Activated T-cell treated with anti-CD3 and anti-CD28 coated beads, Interleukin-2, amount 50 U/mL, for 72 hours (primary cell): Measurements from ENCODE around the gene NGB. TPM values are rescaled to one million over a fixed set of nuclear protein-coding genes. Genes with fewer than 3 reads are reported as not detected.
A peak's percentile ranks its signal among the peaks of the same experiment; 100 is the strongest.

Experiments
- ATAC-seq, 2 donors: fragments of 150-1000 bp; cut with Tn5 transposase; replicated peaks in 1 of 2; 2 replicates each; pipeline ENCODE4 v1.10.0; 2021; ENCODE audit warnings: moderate library complexity in 2 of 2, mild to moderate bottlenecking in 1 of 2
- DNase-seq, 2 donors: peaks; one replicate each; pipeline ENCODE4 v3.0.0; 2021 to 2022; ENCODE audit warnings: mixed read lengths in 1 of 2
- H3K27ac Mint-ChIP-seq: one replicate; pipeline ENCODE4 v1.8.0; 2022; ENCODE audit warnings: mild to moderate bottlenecking, moderate library complexity, mixed read lengths
- H3K27me3 Mint-ChIP-seq: one replicate; pipeline ENCODE4 v1.8.0; 2022; ENCODE audit warnings: low read depth, mixed read lengths
- H3K36me3 Mint-ChIP-seq, 2 donors: one replicate each; pipeline ENCODE4 v1.8.0; 2022; ENCODE audit warnings: mixed read lengths in 2 of 2, mild to moderate bottlenecking in 1 of 2; ENCODE audit not compliant: insufficient read depth in 2 of 2
- H3K4me1 Mint-ChIP-seq: one replicate; pipeline ENCODE4 v1.8.0; 2022; ENCODE audit warnings: low read depth, mixed read lengths
- H3K4me3 Mint-ChIP-seq, 2 donors: one replicate each; pipeline ENCODE4 v1.8.0; 2022; ENCODE audit warnings: mild to moderate bottlenecking in 2 of 2, mixed read lengths in 2 of 2, moderate library complexity in 2 of 2
- H3K9me3 Mint-ChIP-seq, 2 donors: one replicate each; pipeline ENCODE4 v1.8.0; 2022; ENCODE audit warnings: mixed read lengths in 2 of 2
- total RNA-seq, 2 donors: library from RNA; stranded (reverse); gene quantifications; one replicate each; pipeline ENCODE4 v1.2.3, GENCODE V29; 2022

NGB gene
- total RNA-seq, 2 donors from 2014 or later, result not detected

GRCh38 chr14:77251870-77252269 is 19.1 kb downstream of the NGB start:
- no peaks in the 10 kb centered on the region for H3K4me1 Mint-ChIP-seq
- no peak overlapping the region for H3K4me3 Mint-ChIP-seq
- H3K27me3 Mint-ChIP-seq, result peaks cover 11% of the 10 kb centered on the region
- no peaks in the 10 kb centered on the region for H3K36me3 Mint-ChIP-seq
- no peaks in the 10 kb centered on the region for H3K9me3 Mint-ChIP-seq
- H3K27ac Mint-ChIP-seq, result no peak overlapping the region
- ATAC-seq, result no peak
- DNase-seq, result no peak

DNA sequence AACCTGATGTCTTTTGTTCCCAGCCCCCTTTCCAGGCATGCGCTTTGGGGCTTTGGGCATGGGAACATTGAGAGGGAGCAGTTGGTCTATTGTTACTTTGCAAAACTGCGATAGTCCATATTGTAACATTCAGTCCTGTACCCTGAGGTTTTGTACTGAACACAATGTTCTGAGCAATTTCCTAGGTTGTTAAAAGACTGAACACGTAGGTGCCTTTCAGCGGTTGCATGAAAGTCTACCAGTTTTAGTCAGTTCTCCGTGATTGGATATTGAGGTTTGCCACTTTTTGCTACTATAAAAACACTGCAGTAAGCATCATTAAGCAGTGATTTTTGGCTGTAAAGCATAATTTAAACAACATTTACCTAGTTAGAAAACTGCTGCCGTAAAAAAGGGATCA is 20.1 kb downstream of the NGB start:
- no peak for DNase-seq
- ATAC-seq, result peak; percentile 36 to 76
- Mint-ChIP-seq H3K27ac (no peak overlapping the region), H3K36me3 (no peaks in the 10 kb centered on the region), H3K9me3 (no peaks in the 10 kb centered on the region), H3K4me3 (no peak overlapping the region), H3K4me1 (no peaks in the 10 kb centered on the region), H3K27me3 (peaks cover 11% of the 10 kb centered on the region)

DNA sequence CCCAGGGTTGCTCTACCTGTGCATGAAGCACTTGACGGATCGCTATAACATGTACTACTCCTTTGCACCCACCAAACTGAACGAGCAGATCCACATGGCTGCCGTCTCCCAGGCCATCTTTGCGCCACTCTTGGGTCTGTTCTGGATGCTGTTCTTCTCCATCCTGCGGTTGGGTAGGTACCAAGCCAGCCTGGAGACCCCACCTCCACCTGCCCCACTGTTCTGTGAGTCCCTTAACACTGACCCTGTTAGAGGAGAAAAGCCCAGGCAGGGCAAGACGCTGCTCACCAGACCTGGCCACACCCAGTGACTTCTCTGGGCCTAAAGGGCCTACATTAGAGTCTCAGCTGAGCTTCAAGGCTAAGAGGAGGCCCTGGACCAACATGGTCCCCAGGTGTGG is 21.7 kb downstream of the NGB start:
- DNase-seq (no peak), ATAC-seq (no peak)
- Mint-ChIP-seq H3K9me3 (no peaks in the 10 kb centered on the region), H3K4me1 (no peaks in the 10 kb centered on the region), H3K27me3 (peaks cover 11% of the 10 kb centered on the region), H3K27ac (no peak overlapping the region), H3K36me3 (no peaks in the 10 kb centered on the region), H3K4me3 (no peak overlapping the region)

DNA sequence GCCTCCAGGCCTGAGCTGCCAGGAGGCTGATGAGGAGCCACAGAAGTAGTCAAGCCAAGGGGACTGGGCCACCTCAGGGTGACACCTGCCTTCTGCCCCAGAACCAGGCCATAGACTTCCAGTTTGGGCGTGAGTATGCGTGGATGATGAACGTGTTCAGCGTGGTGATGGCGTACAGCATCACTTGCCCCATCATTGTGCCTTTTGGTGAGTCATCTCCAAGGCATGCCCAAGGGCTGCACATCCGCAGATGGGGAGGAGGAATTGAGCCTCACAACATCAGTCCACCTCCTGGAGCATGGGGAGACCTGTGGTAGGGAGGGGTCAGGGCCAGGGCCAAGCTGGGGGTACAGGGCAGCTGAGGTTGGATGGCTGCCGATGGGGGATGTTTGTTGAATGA is 22.3 kb downstream of the NGB start:
- ATAC-seq, result no peak

DNA sequence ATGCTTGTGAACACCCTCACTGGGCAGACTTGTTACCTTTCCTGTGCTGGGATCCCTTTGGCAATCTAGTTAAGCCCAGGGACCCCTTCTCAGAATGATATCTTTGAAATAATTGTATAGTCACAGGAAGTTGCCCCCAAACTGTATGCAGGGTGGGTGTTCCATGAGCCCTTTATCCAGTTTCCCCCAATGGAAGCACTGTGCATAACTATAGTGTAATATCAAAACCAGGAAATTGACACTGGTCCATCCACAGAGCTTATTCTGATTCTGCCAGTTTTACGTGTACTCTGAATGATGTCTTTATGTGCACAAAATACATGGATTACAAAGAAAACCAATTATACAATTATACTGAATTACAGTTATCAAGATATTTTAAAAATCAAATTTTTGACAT is 24.2 kb downstream of the NGB start:
- no peaks in the 10 kb centered on the region for H3K36me3 Mint-ChIP-seq
- H3K27me3 Mint-ChIP-seq, result no peaks in the 10 kb centered on the region

More for the DNA sequence above, 22.3 kb downstream of the NGB start:
- DNase-seq, result no peak
- Mint-ChIP-seq H3K36me3 (no peaks in the 10 kb centered on the region), H3K9me3 (no peaks in the 10 kb centered on the region), H3K4me3 (no peak overlapping the region), H3K27me3 (peaks cover 7% of the 10 kb centered on the region), H3K27ac (no peak overlapping the region), H3K4me1 (no peaks in the 10 kb centered on the region)

DNA sequence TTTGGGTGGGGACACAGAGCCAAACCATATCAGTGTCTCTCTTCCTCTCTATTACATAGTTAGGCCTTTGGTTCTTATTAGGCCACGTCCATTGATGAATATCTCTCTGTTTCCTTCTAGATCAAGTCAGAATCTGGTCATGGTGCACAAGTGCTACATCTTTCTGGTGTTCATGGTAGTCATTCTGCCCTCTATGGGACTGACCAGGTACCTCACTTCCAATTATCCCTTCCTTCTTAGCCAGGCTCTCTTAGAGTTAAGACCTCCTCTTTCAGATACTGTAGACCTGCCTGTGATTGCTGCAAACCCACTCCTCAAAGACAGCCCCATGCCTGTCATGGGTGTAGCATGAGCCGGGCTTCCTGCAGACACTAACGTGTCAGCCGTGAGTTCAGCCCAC is 25.2 kb downstream of the NGB start:
- H3K27ac Mint-ChIP-seq, result no peak overlapping the region
- no peaks in the 10 kb centered on the region for H3K4me1 Mint-ChIP-seq
- no peaks in the 10 kb centered on the region for H3K36me3 Mint-ChIP-seq
- no peak for DNase-seq
- no peaks in the 10 kb centered on the region for H3K27me3 Mint-ChIP-seq
- ATAC-seq, result no peak
- H3K4me3 Mint-ChIP-seq, result no peak overlapping the region
- no peaks in the 10 kb centered on the region for H3K9me3 Mint-ChIP-seq

More for the DNA sequence above, 24.2 kb downstream of the NGB start:
- Mint-ChIP-seq H3K9me3 (no peaks in the 10 kb centered on the region), H3K4me1 (no peaks in the 10 kb centered on the region), H3K4me3 (no peak overlapping the region), H3K27ac (no peak overlapping the region)
- ATAC-seq, result no peak
- DNase-seq, result no peak

GRCh38 chr14:77243853-77244252 is 27.2 kb downstream of the NGB start:
- Mint-ChIP-seq H3K27ac (no peak overlapping the region), H3K9me3 (no peaks in the 10 kb centered on the region), H3K27me3 (no peaks in the 10 kb centered on the region), H3K4me1 (no peaks in the 10 kb centered on the region), H3K4me3 (no peak overlapping the region), H3K36me3 (no peaks in the 10 kb centered on the region)
- no peak for ATAC-seq
- DNase-seq, result no peak

GRCh38 chr14:77242752-77243151 is 28.3 kb downstream of the NGB start:
- Mint-ChIP-seq H3K27ac (no peak overlapping the region), H3K4me3 (no peak overlapping the region), H3K4me1 (no peaks in the 10 kb centered on the region), H3K9me3 (no peaks in the 10 kb centered on the region), H3K36me3 (no peaks in the 10 kb centered on the region), H3K27me3 (no peaks in the 10 kb centered on the region)
- ATAC-seq (no peak), DNase-seq (no peak)

DNA sequence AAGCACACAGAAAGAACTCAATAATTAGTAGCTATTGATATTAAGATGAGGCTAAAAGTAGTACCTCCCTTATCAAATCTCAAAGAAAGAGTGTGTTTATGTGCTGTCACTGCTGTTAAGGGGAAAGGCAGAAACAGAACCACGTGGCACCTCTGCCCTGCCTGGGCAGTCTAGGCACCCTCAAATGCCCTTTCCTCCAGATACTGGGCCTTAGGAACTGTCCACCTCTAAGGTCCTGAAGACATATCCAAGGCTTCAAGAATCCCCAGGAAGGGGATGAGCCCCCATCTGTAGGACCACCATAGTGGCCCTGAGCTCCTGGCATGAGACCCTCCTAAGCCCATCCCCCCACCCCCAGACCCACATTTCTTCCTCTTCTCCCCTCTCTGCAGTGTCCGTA is 29.1 kb downstream of the NGB start:
- Mint-ChIP-seq H3K27ac (no peak overlapping the region), H3K9me3 (no peaks in the 10 kb centered on the region), H3K4me1 (no peaks in the 10 kb centered on the region), H3K36me3 (no peaks in the 10 kb centered on the region), H3K4me3 (no peak overlapping the region), H3K27me3 (no peaks in the 10 kb centered on the region)
- DNase-seq, result no peak
- ATAC-seq, result no peak

DNA sequence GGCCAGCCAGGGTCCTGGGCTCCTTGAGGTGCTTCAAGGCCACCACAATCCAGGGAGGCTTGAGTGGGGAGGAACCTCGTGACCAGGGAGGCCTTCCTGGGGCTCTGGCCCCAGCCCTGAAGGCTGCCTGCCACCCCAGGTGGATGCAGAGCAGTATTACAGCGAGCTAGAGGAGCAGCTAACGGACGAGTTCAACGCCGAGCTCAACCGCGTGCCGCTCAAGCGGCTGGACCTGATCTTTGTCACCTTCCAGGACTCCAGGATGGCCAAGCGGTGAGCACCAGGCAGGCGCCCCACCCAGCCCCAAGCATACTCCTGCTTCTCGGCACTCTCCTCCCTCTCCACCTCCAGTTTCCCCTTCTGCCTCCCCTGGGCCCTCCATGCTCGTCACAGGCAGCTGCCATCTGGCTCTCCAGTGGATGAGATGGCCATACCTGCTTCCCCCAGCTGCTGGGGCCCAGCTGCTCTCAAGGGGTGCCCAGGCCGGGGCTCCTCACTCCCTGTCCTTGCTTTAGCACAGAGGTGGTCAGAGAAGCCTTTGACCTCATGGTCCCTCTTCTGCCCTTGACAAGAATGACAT is 30.6 kb downstream of the NGB start:
- Mint-ChIP-seq H3K27ac (no peak overlapping the region), H3K9me3 (no peaks in the 10 kb centered on the region), H3K27me3 (no peaks in the 10 kb centered on the region), H3K36me3 (no peaks in the 10 kb centered on the region), H3K4me3 (no peak overlapping the region), H3K4me1 (no peaks in the 10 kb centered on the region)
- no peak for DNase-seq
- ATAC-seq, result no peak

- ATAC-seq (no peak), DNase-seq (no peak)
- H3K36me3 Mint-ChIP-seq, result no peaks in the 10 kb centered on the region
- H3K27ac Mint-ChIP-seq, result no peak overlapping the region
- H3K4me3 Mint-ChIP-seq, result no peak overlapping the region
- no peaks in the 10 kb centered on the region for H3K27me3 Mint-ChIP-seq
- H3K9me3 Mint-ChIP-seq, result no peaks in the 10 kb centered on the region
- no peaks in the 10 kb centered on the region for H3K4me1 Mint-ChIP-seq
Observed at GRCh38 chr14:77239412-77239811, 31.6 kb downstream of the NGB start.

DNA sequence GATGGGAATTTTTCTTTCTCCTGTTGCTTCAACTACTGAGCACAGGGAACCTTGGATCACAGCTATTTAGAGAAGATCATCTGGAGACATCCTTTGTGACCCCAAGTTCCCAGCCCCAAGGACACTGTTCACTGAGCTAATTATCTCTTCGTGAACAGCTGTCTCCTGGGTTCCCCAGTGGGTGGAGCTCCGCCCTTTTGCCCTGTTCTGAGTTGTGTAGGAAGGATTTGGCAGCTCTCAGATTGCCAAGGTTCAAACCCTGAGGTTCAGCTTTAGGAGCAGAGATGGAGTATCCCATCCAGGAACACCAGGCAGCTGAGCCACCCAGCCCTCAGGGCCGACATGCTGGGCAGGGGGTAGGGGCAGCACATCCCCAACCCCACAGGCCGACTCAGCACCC is 32.0 kb downstream of the NGB start:
- Mint-ChIP-seq H3K4me3 (no peak overlapping the region), H3K36me3 (no peaks in the 10 kb centered on the region), H3K4me1 (no peaks in the 10 kb centered on the region), H3K9me3 (no peaks in the 10 kb centered on the region), H3K27ac (no peak overlapping the region), H3K27me3 (no peaks in the 10 kb centered on the region)
- ATAC-seq (no peak), DNase-seq (no peak)

DNA sequence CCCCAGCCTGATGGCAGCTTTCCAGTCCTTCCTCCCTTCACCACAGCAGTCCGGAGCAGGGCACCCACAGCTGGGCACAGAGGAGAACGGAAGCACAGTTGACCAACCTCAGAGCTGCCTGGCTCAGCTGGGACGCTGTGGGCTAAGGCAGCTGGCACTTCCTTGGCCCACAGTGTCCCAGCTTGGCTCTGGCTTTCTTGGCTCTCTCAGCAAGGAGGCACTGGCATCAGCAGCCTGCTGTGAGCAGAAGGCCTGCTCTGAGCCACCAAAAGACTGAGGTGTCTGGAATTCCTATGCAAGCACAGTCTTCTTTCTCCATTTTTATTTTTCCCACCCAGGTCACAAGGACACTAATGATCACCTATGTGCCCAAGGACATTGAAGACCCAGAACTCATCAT is 32.6 kb downstream of the NGB start:
- Mint-ChIP-seq H3K4me3 (no peak overlapping the region), H3K27me3 (no peaks in the 10 kb centered on the region), H3K27ac (no peak overlapping the region), H3K4me1 (no peaks in the 10 kb centered on the region), H3K9me3 (no peaks in the 10 kb centered on the region), H3K36me3 (no peaks in the 10 kb centered on the region)
- ATAC-seq (no peak), DNase-seq (no peak)

DNA sequence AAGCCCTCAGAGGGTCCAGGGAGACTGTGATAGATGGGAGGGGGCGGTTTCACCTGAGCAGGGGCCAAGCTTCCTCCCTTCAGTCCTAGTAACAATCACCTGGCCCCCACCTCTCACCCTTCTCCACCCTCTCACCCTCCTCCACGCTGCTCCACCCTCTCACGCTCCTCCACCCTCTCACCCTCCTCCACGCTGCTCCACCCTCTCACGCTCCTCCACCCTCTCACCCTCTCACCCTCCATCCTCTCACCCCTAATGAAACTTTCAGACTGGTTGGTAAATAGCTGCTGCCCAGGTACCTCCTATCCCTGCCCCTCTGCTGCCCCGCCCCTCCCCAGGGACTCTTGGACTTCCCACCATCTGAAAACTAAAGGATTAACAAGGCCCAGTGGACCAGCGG is 34.2 kb downstream of the NGB start:
- Mint-ChIP-seq H3K36me3 (no peaks in the 10 kb centered on the region), H3K4me1 (no peaks in the 10 kb centered on the region), H3K27ac (no peak overlapping the region), H3K9me3 (no peaks in the 10 kb centered on the region), H3K4me3 (no peak overlapping the region), H3K27me3 (no peaks in the 10 kb centered on the region)
- DNase-seq (no peak), ATAC-seq (no peak)
